ENCODE data around the gene CKS2.

GRCh38 chr9:89340332-89340731 lies 29.3 kb downstream of the CKS2 start:
- TF ChIP-seq CSDC2 (CRISPR knock-in tag; IDR thresholded peaks at IDR 0.05) (no peak), SNAI2 (CRISPR knock-in tag; IDR thresholded peaks at IDR 0.05) (no peak), ZFP30 (CRISPR knock-in tag; IDR thresholded peaks at IDR 0.05) (no peak), ZFP3 (CRISPR knock-in tag; IDR thresholded peaks at IDR 0.05) (no peak), GLIS3 (CRISPR knock-in tag; IDR thresholded peaks at IDR 0.05) (no peak), CREB5 (CRISPR knock-in tag; IDR thresholded peaks at IDR 0.05; ENCODE audit: low read depth) (no peak), PATZ1 (CRISPR knock-in tag; IDR thresholded peaks at IDR 0.05; ENCODE audit: borderline replicate concordance) (no peak), TSHZ2 (CRISPR knock-in tag; IDR thresholded peaks at IDR 0.05) (no peak), ESRRG (CRISPR knock-in tag; IDR thresholded peaks at IDR 0.05) (no peak)

All from SK-N-SH treated with all-trans-retinoic acid at 6 μM for 48 hours (cell line).